LNCAP (cell line): ENCODE results near the gene NUP37.

Experiments
- CTCF ChIP-seq: fragments of 450-650 bp; IDR thresholded peaks from 2 replicates; pipeline ENCODE4 v1.5.1; 2017; ENCODE audit warnings: mild to moderate bottlenecking

NUP37 gene

GRCh38 chr12:102116392-102116791, 3.5 kb downstream of the NUP37 start:
- TF ChIP-seq CTCF: no peak

GRCh38 chr12:102114212-102114611, 5.7 kb downstream of the NUP37 start:
- TF ChIP-seq CTCF: no peak

- TF ChIP-seq CTCF: no peak
Measured at GRCh38 chr12:102110782-102111181, 9.1 kb downstream of the NUP37 start.

GRCh38 chr12:102107970-102108369, 11.9 kb downstream of the NUP37 start:
- TF ChIP-seq CTCF: no peak

GRCh38 chr12:102106905-102107304, 13.0 kb downstream of the NUP37 start:
- no peak for TF ChIP-seq CTCF

GRCh38 chr12:102096855-102097254, 23.1 kb downstream of the NUP37 start:
- TF ChIP-seq CTCF: no peak

GRCh38 chr12:102095677-102096263, 24.1 kb downstream of the NUP37 start:
- TF ChIP-seq CTCF: peak; percentile 84

- TF ChIP-seq CTCF: no peak
Measured at GRCh38 chr12:102093319-102093718, 26.6 kb downstream of the NUP37 start.
